H9 (cell line): ENCODE data around the gene DPP10. TPM values are rescaled to one million over a fixed set of nuclear protein-coding genes. Genes with fewer than 3 reads are reported as not detected.

Experiments used
- DNase-seq: peaks from one replicate; pipeline ENCODE4 v3.0.0-alpha.2; 2017
- H2AFZ ChIP-seq: one replicate; pipeline ENCODE4 v1.6.1; 2013; ENCODE audit warnings: mild to moderate bottlenecking, low read length, control low read depth, moderate library complexity
- H2AK5ac ChIP-seq: 2 replicates; pipeline ENCODE4 v1.6.1; 2013; ENCODE audit warnings: low read length, control low read depth, mixed read lengths; ENCODE audit not compliant: insufficient read length
- H2BK120ac ChIP-seq: one replicate; pipeline ENCODE4 v1.6.1; 2013; ENCODE audit warnings: low read depth, mild to moderate bottlenecking, low read length, control low read depth, inconsistent platforms; ENCODE audit not compliant: poor library complexity, severe bottlenecking
- H2BK12ac ChIP-seq: 2 replicates; pipeline ENCODE4 v1.6.1; 2013; ENCODE audit warnings: low read length, control low read depth, mixed read lengths, low read depth; ENCODE audit not compliant: insufficient read length
- H2BK15ac ChIP-seq: 2 replicates; pipeline ENCODE4 v1.6.1; 2013; ENCODE audit warnings: low read depth, low read length, control low read depth
- H2BK20ac ChIP-seq: one replicate; pipeline ENCODE4 v1.6.1; 2013; ENCODE audit warnings: low read depth, mild to moderate bottlenecking, low read length, control low read depth, inconsistent platforms; ENCODE audit not compliant: poor library complexity, severe bottlenecking
- H2BK5ac ChIP-seq: 2 replicates; pipeline ENCODE4 v1.6.1; 2013; ENCODE audit warnings: low read length, control low read depth, mixed read lengths; ENCODE audit not compliant: insufficient read length
- H3K14ac ChIP-seq: 2 replicates; pipeline ENCODE4 v1.6.1; 2013; ENCODE audit warnings: low read length, control low read depth; ENCODE audit not compliant: insufficient read depth
- H3K18ac ChIP-seq: 2 replicates; pipeline ENCODE4 v1.6.1; 2013; ENCODE audit warnings: low read depth, mild to moderate bottlenecking, mixed read lengths, low read length, control low read depth; ENCODE audit not compliant: insufficient read length
- H3K23ac ChIP-seq: 2 replicates; pipeline ENCODE4 v1.6.1; 2013; ENCODE audit warnings: low read length, control low read depth, mixed read lengths, low read depth; ENCODE audit not compliant: insufficient read length
- H3K23me2 ChIP-seq: 2 replicates; pipeline ENCODE4 v1.6.1; 2013; ENCODE audit warnings: low read depth, mild to moderate bottlenecking, mixed read lengths, low read length, control low read depth; ENCODE audit not compliant: insufficient read length, poor library complexity, severe bottlenecking
- H3K27ac ChIP-seq: 2 replicates; pipeline ENCODE4 v1.5.1; 2013; ENCODE audit warnings: low read length, control low read depth, mixed read lengths, low read depth; ENCODE audit not compliant: insufficient read length
- H3K27me3 ChIP-seq: 2 replicates; pipeline ENCODE4 v1.6.1; 2013; ENCODE audit warnings: low read length, control low read depth, inconsistent platforms; ENCODE audit not compliant: insufficient read depth
- H3K4ac ChIP-seq: 2 replicates; pipeline ENCODE4 v1.6.1; 2013; ENCODE audit warnings: low read depth, mild to moderate bottlenecking, control low read depth, inconsistent platforms, low read length, moderate library complexity
- H3K4me1 ChIP-seq: 2 replicates; pipeline ENCODE4 v1.6.1; 2013; ENCODE audit warnings: low read length, control low read depth, inconsistent platforms; ENCODE audit not compliant: insufficient read depth
- H3K4me2 ChIP-seq: 2 replicates; pipeline ENCODE4 v1.6.1; 2013; ENCODE audit warnings: low read length, control low read depth, mixed read lengths; ENCODE audit not compliant: insufficient read length, insufficient read depth
- H3K56ac ChIP-seq: 2 replicates; pipeline ENCODE4 v1.6.1; 2013; ENCODE audit warnings: low read depth, mild to moderate bottlenecking, mixed read lengths, low read length, control low read depth; ENCODE audit not compliant: insufficient read length
- H3K79me1 ChIP-seq: 2 replicates; pipeline ENCODE4 v1.6.1; 2013; ENCODE audit warnings: low read depth, mild to moderate bottlenecking, moderate library complexity, low read length, control low read depth, inconsistent platforms; ENCODE audit not compliant: insufficient read depth, poor library complexity, severe bottlenecking
- H3K79me2 ChIP-seq: 2 replicates; pipeline ENCODE4 v1.6.1; 2013; ENCODE audit warnings: low read length, control low read depth, inconsistent platforms; ENCODE audit not compliant: insufficient read depth
- H3K9ac ChIP-seq: 2 replicates; pipeline ENCODE4 v1.6.1; 2013; ENCODE audit warnings: low read length, control low read depth, mixed read lengths; ENCODE audit not compliant: insufficient read length; ENCODE audit errors: extremely low read depth
- H3K9me3 ChIP-seq: one replicate; pipeline ENCODE4 v1.6.1; 2013; ENCODE audit warnings: low read depth, low read length, inconsistent platforms; ENCODE audit not compliant: control insufficient read depth
- H3T11ph ChIP-seq: one replicate; pipeline ENCODE4 v1.6.1; 2013; ENCODE audit warnings: mild to moderate bottlenecking, low read length, control low read depth, inconsistent platforms
- H4K20me1 ChIP-seq: one replicate; pipeline ENCODE4 v1.6.1; 2013; ENCODE audit not compliant: control insufficient read depth, insufficient read length, insufficient read depth
- H4K5ac ChIP-seq: 2 replicates; pipeline ENCODE4 v1.6.1; 2013; ENCODE audit warnings: low read depth, mild to moderate bottlenecking, mixed read lengths, low read length, control low read depth; ENCODE audit not compliant: insufficient read length
- H4K8ac ChIP-seq: replicated peaks from 2 replicates; pipeline ENCODE4 v1.6.1; 2013; ENCODE audit warnings: low read length, control low read depth, mixed read lengths, low read depth; ENCODE audit not compliant: insufficient read length
- H4K91ac ChIP-seq: 2 replicates; pipeline ENCODE4 v1.6.1; 2013; ENCODE audit warnings: low read depth, mild to moderate bottlenecking, moderate library complexity, mixed read lengths, low read length, control low read depth; ENCODE audit not compliant: insufficient read length
- H3K27ac Mint-ChIP-seq, 3 experiments: 2 replicates in 2 of 3; 3 replicates in 1 of 3; pipeline ENCODE4 v1.8.0; 2020 to 2021; ENCODE audit warnings: mixed read lengths in 3 of 3, mild to moderate bottlenecking in 1 of 3, moderate library complexity in 1 of 3
- H3K27me3 Mint-ChIP-seq: 2 replicates; pipeline ENCODE4 v1.8.0; 2021; ENCODE audit warnings: low read depth, mild to moderate bottlenecking, moderate library complexity, mixed read lengths
- H3K36me3 Mint-ChIP-seq, 3 experiments: 2 replicates in 2 of 3; 3 replicates in 1 of 3; pipeline ENCODE4 v1.8.0; 2020 to 2021; ENCODE audit warnings: low read depth in 3 of 3, mixed read lengths in 3 of 3; ENCODE audit not compliant: insufficient read depth in 1 of 3
- H3K4me1 Mint-ChIP-seq, 2 experiments: 2 replicates each; pipeline ENCODE4 v1.8.0; 2020; ENCODE audit warnings: mixed read lengths in 2 of 2
- H3K4me3 Mint-ChIP-seq, 2 experiments: 2 replicates in 1 of 2; 3 replicates in 1 of 2; pipeline ENCODE4 v1.8.0; 2020 to 2021; ENCODE audit warnings: mild to moderate bottlenecking in 2 of 2, mixed read lengths in 2 of 2, moderate library complexity in 1 of 2
- H3K9me3 Mint-ChIP-seq, 2 experiments: 2 replicates in 1 of 2; 3 replicates in 1 of 2; pipeline ENCODE4 v1.8.0; 2020; ENCODE audit warnings: mild to moderate bottlenecking in 2 of 2, mixed read lengths in 2 of 2, moderate library complexity in 1 of 2
- CTCF ChIP-seq: fragments of 200-600 bp; sonication (generic); conservative IDR thresholded peaks from 3 replicates; pipeline ENCODE4 v1.8.0; 2021; ENCODE audit warnings: antibody characterized with exemption, mild to moderate bottlenecking
- WGBS: extraction: QIAGEN DNeasy Blood & Tissue Kit; methylation state at CpG from one replicate; pipeline ENCODE4 v1.1.7; 2013; ENCODE audit warnings: missing lambda C conversion rate, low lambda C conversion rate, mixed read lengths; ENCODE audit not compliant: insufficient read length; ENCODE audit errors: extremely low coverage; 5-methylcytosine and 5-hydroxymethylcytosine counted together
- total RNA-seq: library from RNA; stranded (reverse); gene quantifications from 2 replicates; pipeline ENCODE4 v1.2.1, GENCODE V29; 2021

DPP10 gene
- total RNA-seq, 1 experiment from 2014 or later: 11.3 TPM

- Histone ChIP-seq H3K56ac (no peak overlapping the region), H4K8ac (no peak overlapping the region), H3K4ac (no peak overlapping the region), H3K27ac (no peak overlapping the region), H4K91ac (no peak overlapping the region), H3K23me2 (no peaks in the 10 kb centered on the region), H3K79me2 (no peaks in the 10 kb centered on the region), H3K79me1 (no peaks in the 10 kb centered on the region), H3K23ac (no peak overlapping the region), H3K4me2 (no peak overlapping the region), H3K27me3 (no peaks in the 10 kb centered on the region), H2BK20ac (no peak overlapping the region), H4K5ac (no peak overlapping the region), H3K14ac (no peak overlapping the region), H3T11ph (no peak overlapping the region), H3K9me3 (no peaks in the 10 kb centered on the region), H4K20me1 (no peaks in the 10 kb centered on the region), H3K18ac (no peak overlapping the region), H2BK120ac (no peak overlapping the region), H2BK15ac (no peak overlapping the region), H3K4me1 (peaks cover 5% of the 10 kb centered on the region; the same call in 1 of the 2 replicates), H2BK12ac (no peak overlapping the region), H2AFZ (no peak overlapping the region), H2AK5ac (no peak overlapping the region), H2BK5ac (no peak overlapping the region), H3K9ac (no peak overlapping the region)
- Mint-ChIP-seq H3K27me3 (no peaks in the 10 kb centered on the region), H3K4me3 (no peak overlapping the region), H3K4me1 (peaks cover 25 to 26% of the 10 kb centered on the region in 2 experiments), H3K27ac (peak overlapping the region in 2 of 3 experiments; percentile 11 to 80; a peak in 2 of 7 replicates), H3K9me3 (no peaks in the 10 kb centered on the region), H3K36me3 (no peaks in the 10 kb centered on the region)
- no peak for TF ChIP-seq CTCF
- no peak for DNase-seq
- no CpG with 5 or more reads among the region's 1 CpG for WGBS
These were observed 1099.9 kb downstream of the DPP10 start for GRCh38 chr2:115542331-115542730.
